KMS-11 (cell line): Measurements from ENCODE around the gene ATE1.

ENCODE experiments used
- H2AFZ ChIP-seq: fragments of 200-600 bp; sonication (generic); 2 replicates; pipeline ENCODE4 v1.6.1; 2016; ENCODE audit warnings: antibody characterized with exemption, mixed run types, low read depth
- H3K27ac ChIP-seq: fragments of 200-600 bp; sonication (generic); 2 replicates; pipeline ENCODE4 v1.6.1; 2016; ENCODE audit warnings: mild to moderate bottlenecking, mixed run types
- H3K27me3 ChIP-seq: fragments of 200-600 bp; sonication (generic); 2 replicates; pipeline ENCODE4 v1.6.1; 2017; ENCODE audit warnings: mild to moderate bottlenecking, low read depth, mixed run types, moderate library complexity; ENCODE audit not compliant: insufficient read depth
- H3K36me3 ChIP-seq: fragments of 200-600 bp; sonication (generic); 2 replicates; pipeline ENCODE4 v1.6.1; 2017; ENCODE audit warnings: mild to moderate bottlenecking, mixed run types; ENCODE audit not compliant: insufficient read depth
- H3K4me1 ChIP-seq: fragments of 200-600 bp; sonication (generic); 2 replicates; pipeline ENCODE4 v1.6.1; 2016; ENCODE audit warnings: mild to moderate bottlenecking, low read depth, mixed run types; ENCODE audit not compliant: poor library complexity, severe bottlenecking
- H3K4me2 ChIP-seq: fragments of 200-600 bp; sonication (generic); 2 replicates; pipeline ENCODE4 v1.7.0; 2016; ENCODE audit warnings: mild to moderate bottlenecking, mixed run types
- H3K4me3 ChIP-seq: fragments of 200-600 bp; sonication (generic); IDR thresholded peaks from 2 replicates; pipeline ENCODE4 v1.6.1; 2017; ENCODE audit warnings: low read depth, low read length, mixed read lengths; ENCODE audit not compliant: insufficient read depth
- H3K79me2 ChIP-seq: fragments of 200-600 bp; sonication (generic); 2 replicates; pipeline ENCODE4 v1.6.1; 2016; ENCODE audit warnings: low read depth, mixed run types; ENCODE audit not compliant: insufficient read depth
- H3K9ac ChIP-seq: fragments of 200-600 bp; sonication (generic); 2 replicates; pipeline ENCODE4 v1.6.1; 2016; ENCODE audit warnings: mild to moderate bottlenecking, mixed run types
- H4K20me1 ChIP-seq: fragments of 200-600 bp; sonication (generic); 2 replicates; pipeline ENCODE4 v1.6.1; 2016; ENCODE audit warnings: mild to moderate bottlenecking, mixed run types; ENCODE audit not compliant: insufficient read depth
- TF ChIP-seq, protein P1 (sequence below): fragments of 200-600 bp; sonication (generic); conservative IDR thresholded peaks from 2 replicates; pipeline ENCODE4 v1.6.1; 2017; ENCODE audit warnings: low read depth, mild to moderate bottlenecking, antibody characterized with exemption, low read length, moderate library complexity, mixed read lengths

Gene ATE1

DNA sequence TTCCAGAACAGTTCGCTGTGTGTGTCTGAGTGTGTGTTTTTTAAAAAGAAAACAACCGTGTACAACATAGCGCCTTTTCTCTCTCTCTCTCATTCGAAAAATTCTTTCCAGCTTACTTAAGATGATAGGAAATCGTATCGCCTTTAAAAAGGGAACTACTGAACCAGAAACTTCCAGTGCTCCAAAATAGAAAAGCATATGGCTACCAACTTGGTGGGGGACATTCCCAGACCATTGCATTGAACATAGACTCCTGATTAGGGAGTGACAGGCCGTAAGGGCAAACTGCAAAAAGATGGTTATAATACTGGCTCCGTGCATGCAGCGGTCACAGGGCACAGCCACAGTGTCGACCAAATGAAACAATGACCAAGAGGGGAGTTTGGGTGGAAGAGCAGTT lies 235.2 kb downstream of the ATE1 start:
- H4K20me1 ChIP-seq, result no peaks in the 10 kb centered on the region
- H3K79me2 ChIP-seq, result no peaks in the 10 kb centered on the region
- no peaks in the 10 kb centered on the region for H3K27me3 ChIP-seq
- no peaks in the 10 kb centered on the region for H3K4me1 ChIP-seq
- no peak overlapping the region for H3K9ac ChIP-seq
- no peak overlapping the region for H2AFZ ChIP-seq
- TF ChIP-seq, protein P1, sequence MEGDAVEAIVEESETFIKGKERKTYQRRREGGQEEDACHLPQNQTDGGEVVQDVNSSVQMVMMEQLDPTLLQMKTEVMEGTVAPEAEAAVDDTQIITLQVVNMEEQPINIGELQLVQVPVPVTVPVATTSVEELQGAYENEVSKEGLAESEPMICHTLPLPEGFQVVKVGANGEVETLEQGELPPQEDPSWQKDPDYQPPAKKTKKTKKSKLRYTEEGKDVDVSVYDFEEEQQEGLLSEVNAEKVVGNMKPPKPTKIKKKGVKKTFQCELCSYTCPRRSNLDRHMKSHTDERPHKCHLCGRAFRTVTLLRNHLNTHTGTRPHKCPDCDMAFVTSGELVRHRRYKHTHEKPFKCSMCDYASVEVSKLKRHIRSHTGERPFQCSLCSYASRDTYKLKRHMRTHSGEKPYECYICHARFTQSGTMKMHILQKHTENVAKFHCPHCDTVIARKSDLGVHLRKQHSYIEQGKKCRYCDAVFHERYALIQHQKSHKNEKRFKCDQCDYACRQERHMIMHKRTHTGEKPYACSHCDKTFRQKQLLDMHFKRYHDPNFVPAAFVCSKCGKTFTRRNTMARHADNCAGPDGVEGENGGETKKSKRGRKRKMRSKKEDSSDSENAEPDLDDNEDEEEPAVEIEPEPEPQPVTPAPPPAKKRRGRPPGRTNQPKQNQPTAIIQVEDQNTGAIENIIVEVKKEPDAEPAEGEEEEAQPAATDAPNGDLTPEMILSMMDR, result no peak
- no peak overlapping the region for H3K27ac ChIP-seq
- H3K36me3 ChIP-seq, result no peaks in the 10 kb centered on the region
- H3K4me2 ChIP-seq, result no peak overlapping the region
- H3K4me3 ChIP-seq, result no peak overlapping the region

DNA sequence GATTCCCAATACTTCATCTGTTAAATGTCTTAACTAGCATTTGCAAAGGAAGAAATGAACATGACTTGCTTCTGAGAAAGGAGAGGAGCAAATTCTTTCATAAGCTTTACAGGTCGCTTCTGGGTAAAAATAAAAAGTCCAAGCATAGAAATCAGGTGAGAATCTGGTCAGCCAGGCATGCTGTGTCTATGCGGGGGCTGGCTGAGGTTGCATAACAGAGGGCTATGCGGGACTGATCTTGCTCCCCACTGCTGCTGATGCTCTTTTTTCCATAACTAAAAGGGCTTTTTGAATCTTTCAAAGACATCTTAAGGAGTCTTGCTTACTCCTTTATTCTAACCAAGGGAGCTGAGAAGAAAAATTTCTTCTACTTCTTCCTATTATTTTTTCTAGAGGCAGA lies 236.9 kb downstream of the ATE1 start:
- no peak overlapping the region for H3K4me2 ChIP-seq
- H3K4me1 ChIP-seq, result no peaks in the 10 kb centered on the region
- no peak overlapping the region for H3K4me3 ChIP-seq
- no peaks in the 10 kb centered on the region for H3K79me2 ChIP-seq
- H3K27ac ChIP-seq, result no peak overlapping the region
- TF ChIP-seq, protein P1, result no peak
- H3K27me3 ChIP-seq, result no peaks in the 10 kb centered on the region
- H3K9ac ChIP-seq, result no peak overlapping the region
- no peak overlapping the region for H2AFZ ChIP-seq
- H3K36me3 ChIP-seq, result no peaks in the 10 kb centered on the region
- H4K20me1 ChIP-seq, result no peaks in the 10 kb centered on the region
